ENCODE results near the gene ARSA. TPM values are rescaled to one million over a fixed set of nuclear protein-coding genes. Genes with fewer than 3 reads are reported as not detected.

Gene ARSA
- total and polyA plus RNA-seq, 2 experiments from 2014 or later = 8.1 to 8.2 TPM

DNA sequence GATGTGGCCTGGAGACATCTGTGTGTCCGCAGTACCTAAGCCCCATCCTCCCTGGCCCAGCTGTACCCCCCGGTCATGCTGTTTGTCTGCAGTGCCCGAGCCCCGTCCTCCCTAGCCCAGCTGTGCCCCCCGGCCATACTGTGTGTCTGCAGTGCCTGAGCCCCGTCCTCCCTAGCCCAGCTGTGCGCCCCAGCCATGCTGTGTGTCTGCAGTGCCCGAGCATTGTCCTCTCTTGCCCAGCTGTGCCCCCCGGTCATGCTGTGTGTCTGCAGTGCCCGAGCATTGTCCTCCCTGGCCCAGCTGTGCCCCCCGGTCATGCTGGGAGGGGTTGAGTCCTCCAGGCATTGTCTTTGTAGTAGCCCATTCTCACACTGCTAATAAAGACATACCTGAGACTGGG, 7.6 kb upstream of the ARSA start:
- Mint-ChIP-seq H3K36me3 (ENCODE audit: low read depth) (no peaks in the 10 kb centered on the region), H3K27me3 (ENCODE audit: insufficient read depth, low read depth, poor library complexity) (no peaks in the 10 kb centered on the region), H3K4me1 (peaks cover 4% of the 10 kb centered on the region), H3K4me3 (no peak overlapping the region), H3K9me3 (no peaks in the 10 kb centered on the region), H3K27ac (no peak overlapping the region)
- no peaks in the 10 kb centered on the region for H4K20me1 ChIP-seq (replicated peaks; ENCODE audit: insufficient read depth)
- H3K4me1 ChIP-seq (ENCODE audit: insufficient read depth) = peaks cover under 1% of the 10 kb centered on the region; the same call in 1 of the 2 replicates
- no peaks in the 10 kb centered on the region for H3K79me2 ChIP-seq (replicated peaks; ENCODE audit: insufficient read depth)
- H3F3A ChIP-seq (replicated peaks; ENCODE audit: low read depth) = no peaks in the 10 kb centered on the region; the same call in 1 of the 2 replicates
- DNase-seq (ENCODE audit: low spot score) (no peak), ATAC-seq (no peak; the same call in 2 of the 3 replicates)
- no peaks in the 10 kb centered on the region for H3K27me3 ChIP-seq (ENCODE audit: insufficient read depth)
- no peaks in the 10 kb centered on the region for H3K36me3 ChIP-seq (ENCODE audit: insufficient read depth)
- no peaks in the 10 kb centered on the region for H3K9me2 ChIP-seq (ENCODE audit: insufficient read depth)
- no peak for TF ChIP-seq JUNB (IDR thresholded peaks at IDR 0.05; ENCODE audit: unreplicated experiment)
- H2AFZ ChIP-seq = no peak overlapping the region
- no peak overlapping the region for H3K4me2 ChIP-seq
- no peak overlapping the region for H3K27ac ChIP-seq (ENCODE audit: low read depth)
- H3K4me3 ChIP-seq = no peak overlapping the region

- H2AFZ ChIP-seq = no peak overlapping the region
- H3K27ac ChIP-seq (ENCODE audit: low read depth) = no peak overlapping the region
- Mint-ChIP-seq H3K9me3 (no peaks in the 10 kb centered on the region), H3K4me3 (no peak overlapping the region), H3K36me3 (ENCODE audit: low read depth) (no peaks in the 10 kb centered on the region), H3K27ac (no peak overlapping the region), H3K4me1 (peaks cover 1% of the 10 kb centered on the region), H3K27me3 (ENCODE audit: insufficient read depth, low read depth, poor library complexity) (peaks cover under 1% of the 10 kb centered on the region)
- DNase-seq (ENCODE audit: low spot score) (no peak), ATAC-seq (no peak)
- no peaks in the 10 kb centered on the region for H3K9me2 ChIP-seq (ENCODE audit: insufficient read depth)
- H3K4me3 ChIP-seq = no peak overlapping the region
- H3K79me2 ChIP-seq (replicated peaks; ENCODE audit: insufficient read depth) = no peaks in the 10 kb centered on the region
- no peaks in the 10 kb centered on the region for H3K36me3 ChIP-seq (ENCODE audit: insufficient read depth)
- H3F3A ChIP-seq (replicated peaks; ENCODE audit: low read depth) = peaks cover 3% of the 10 kb centered on the region; the same call in 1 of the 2 replicates
- peaks cover 7% of the 10 kb centered on the region for H3K27me3 ChIP-seq (ENCODE audit: insufficient read depth)
- no peaks in the 10 kb centered on the region; the same call in 1 of the 2 replicates for H4K20me1 ChIP-seq (replicated peaks; ENCODE audit: insufficient read depth)
- H3K4me2 ChIP-seq = no peak overlapping the region
- no peaks in the 10 kb centered on the region for H3K4me1 ChIP-seq (ENCODE audit: insufficient read depth)
- TF ChIP-seq CREB1 (CRISPR knock-in tag; IDR thresholded peaks at IDR 0.05; ENCODE audit: low read depth) = no peak
- TF ChIP-seq NANOG (IDR thresholded peaks at IDR 0.05; ENCODE audit: borderline replicate concordance) = no peak
- TF ChIP-seq POLR2AphosphoS5 (IDR thresholded peaks at IDR 0.05; ENCODE audit: low read depth) = no peak
- TF ChIP-seq, protein P1, sequence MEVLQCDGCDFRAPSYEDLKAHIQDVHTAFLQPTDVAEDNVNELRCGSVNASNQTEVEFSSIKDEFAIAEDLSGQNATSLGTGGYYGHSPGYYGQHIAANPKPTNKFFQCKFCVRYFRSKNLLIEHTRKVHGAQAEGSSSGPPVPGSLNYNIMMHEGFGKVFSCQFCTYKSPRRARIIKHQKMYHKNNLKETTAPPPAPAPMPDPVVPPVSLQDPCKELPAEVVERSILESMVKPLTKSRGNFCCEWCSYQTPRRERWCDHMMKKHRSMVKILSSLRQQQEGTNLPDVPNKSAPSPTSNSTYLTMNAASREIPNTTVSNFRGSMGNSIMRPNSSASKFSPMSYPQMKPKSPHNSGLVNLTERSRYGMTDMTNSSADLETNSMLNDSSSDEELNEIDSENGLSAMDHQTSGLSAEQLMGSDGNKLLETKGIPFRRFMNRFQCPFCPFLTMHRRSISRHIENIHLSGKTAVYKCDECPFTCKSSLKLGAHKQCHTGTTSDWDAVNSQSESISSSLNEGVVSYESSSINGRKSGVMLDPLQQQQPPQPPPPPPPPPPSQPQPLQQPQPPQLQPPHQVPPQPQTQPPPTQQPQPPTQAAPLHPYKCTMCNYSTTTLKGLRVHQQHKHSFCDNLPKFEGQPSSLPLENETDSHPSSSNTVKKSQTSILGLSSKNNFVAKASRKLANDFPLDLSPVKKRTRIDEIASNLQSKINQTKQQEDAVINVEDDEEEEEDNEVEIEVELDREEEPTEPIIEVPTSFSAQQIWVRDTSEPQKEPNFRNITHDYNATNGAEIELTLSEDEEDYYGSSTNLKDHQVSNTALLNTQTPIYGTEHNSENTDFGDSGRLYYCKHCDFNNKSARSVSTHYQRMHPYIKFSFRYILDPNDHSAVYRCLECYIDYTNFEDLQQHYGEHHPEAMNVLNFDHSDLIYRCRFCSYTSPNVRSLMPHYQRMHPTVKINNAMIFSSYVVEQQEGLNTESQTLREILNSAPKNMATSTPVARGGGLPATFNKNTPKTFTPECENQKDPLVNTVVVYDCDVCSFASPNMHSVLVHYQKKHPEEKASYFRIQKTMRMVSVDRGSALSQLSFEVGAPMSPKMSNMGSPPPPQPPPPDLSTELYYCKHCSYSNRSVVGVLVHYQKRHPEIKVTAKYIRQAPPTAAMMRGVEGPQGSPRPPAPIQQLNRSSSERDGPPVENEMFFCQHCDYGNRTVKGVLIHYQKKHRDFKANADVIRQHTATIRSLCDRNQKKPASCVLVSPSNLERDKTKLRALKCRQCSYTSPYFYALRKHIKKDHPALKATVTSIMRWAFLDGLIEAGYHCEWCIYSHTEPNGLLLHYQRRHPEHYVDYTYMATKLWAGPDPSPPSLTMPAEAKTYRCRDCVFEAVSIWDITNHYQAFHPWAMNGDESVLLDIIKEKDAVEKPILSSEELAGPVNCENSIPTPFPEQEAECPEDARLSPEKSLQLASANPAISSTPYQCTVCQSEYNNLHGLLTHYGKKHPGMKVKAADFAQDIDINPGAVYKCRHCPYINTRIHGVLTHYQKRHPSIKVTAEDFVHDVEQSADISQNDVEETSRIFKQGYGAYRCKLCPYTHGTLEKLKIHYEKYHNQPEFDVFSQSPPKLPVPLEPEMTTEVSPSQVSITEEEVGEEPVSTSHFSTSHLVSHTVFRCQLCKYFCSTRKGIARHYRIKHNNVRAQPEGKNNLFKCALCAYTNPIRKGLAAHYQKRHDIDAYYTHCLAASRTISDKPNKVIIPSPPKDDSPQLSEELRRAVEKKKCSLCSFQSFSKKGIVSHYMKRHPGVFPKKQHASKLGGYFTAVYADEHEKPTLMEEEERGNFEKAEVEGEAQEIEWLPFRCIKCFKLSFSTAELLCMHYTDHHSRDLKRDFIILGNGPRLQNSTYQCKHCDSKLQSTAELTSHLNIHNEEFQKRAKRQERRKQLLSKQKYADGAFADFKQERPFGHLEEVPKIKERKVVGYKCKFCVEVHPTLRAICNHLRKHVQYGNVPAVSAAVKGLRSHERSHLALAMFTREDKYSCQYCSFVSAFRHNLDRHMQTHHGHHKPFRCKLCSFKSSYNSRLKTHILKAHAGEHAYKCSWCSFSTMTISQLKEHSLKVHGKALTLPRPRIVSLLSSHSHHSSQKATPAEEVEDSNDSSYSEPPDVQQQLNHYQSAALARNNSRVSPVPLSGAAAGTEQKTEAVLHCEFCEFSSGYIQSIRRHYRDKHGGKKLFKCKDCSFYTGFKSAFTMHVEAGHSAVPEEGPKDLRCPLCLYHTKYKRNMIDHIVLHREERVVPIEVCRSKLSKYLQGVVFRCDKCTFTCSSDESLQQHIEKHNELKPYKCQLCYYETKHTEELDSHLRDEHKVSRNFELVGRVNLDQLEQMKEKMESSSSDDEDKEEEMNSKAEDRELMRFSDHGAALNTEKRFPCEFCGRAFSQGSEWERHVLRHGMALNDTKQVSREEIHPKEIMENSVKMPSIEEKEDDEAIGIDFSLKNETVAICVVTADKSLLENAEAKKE (CRISPR knock-in tag; IDR thresholded peaks at IDR 0.05) = no peak
- TF ChIP-seq ETS1 (IDR thresholded peaks at IDR 0.05) = no peak
- TF ChIP-seq JUNB (IDR thresholded peaks at IDR 0.05; ENCODE audit: unreplicated experiment) = no peak
- TF ChIP-seq ZNF331 (CRISPR knock-in tag; IDR thresholded peaks at IDR 0.05; ENCODE audit: low read depth) = no peak
- TF ChIP-seq, protein P2, sequence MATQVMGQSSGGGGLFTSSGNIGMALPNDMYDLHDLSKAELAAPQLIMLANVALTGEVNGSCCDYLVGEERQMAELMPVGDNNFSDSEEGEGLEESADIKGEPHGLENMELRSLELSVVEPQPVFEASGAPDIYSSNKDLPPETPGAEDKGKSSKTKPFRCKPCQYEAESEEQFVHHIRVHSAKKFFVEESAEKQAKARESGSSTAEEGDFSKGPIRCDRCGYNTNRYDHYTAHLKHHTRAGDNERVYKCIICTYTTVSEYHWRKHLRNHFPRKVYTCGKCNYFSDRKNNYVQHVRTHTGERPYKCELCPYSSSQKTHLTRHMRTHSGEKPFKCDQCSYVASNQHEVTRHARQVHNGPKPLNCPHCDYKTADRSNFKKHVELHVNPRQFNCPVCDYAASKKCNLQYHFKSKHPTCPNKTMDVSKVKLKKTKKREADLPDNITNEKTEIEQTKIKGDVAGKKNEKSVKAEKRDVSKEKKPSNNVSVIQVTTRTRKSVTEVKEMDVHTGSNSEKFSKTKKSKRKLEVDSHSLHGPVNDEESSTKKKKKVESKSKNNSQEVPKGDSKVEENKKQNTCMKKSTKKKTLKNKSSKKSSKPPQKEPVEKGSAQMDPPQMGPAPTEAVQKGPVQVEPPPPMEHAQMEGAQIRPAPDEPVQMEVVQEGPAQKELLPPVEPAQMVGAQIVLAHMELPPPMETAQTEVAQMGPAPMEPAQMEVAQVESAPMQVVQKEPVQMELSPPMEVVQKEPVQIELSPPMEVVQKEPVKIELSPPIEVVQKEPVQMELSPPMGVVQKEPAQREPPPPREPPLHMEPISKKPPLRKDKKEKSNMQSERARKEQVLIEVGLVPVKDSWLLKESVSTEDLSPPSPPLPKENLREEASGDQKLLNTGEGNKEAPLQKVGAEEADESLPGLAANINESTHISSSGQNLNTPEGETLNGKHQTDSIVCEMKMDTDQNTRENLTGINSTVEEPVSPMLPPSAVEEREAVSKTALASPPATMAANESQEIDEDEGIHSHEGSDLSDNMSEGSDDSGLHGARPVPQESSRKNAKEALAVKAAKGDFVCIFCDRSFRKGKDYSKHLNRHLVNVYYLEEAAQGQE (IDR thresholded peaks at IDR 0.05; ENCODE audit: unreplicated experiment) = no peak
- TF ChIP-seq STAT1 (IDR thresholded peaks at IDR 0.05; ENCODE audit: unreplicated experiment) = no peak
- no peak for TF ChIP-seq CTCF (conservative IDR thresholded peaks at IDR 0.05; ENCODE audit: low read depth in 2 of 2)
Observed at GRCh38 chr22:50633771-50634170, 5.8 kb upstream of the ARSA start.

Measured in GM23338 (cell line).